ENCODE data around the gene OR2T8.

OR2T8 gene

GRCh38 chr1:247919952-247920351 lies at the start of gene OR2T8:
OR2T8 (plus strand) TSS chr1:247920252; CDS start chr1:247921018, 766 bp downstream.
- no peak for DNase-seq

- DNase-seq: no peak
Measured at GRCh38 chr1:247883346-247883745, 36.7 kb upstream of the OR2T8 start.

GRCh38 chr1:247884797-247885413 lies 35.1 kb upstream of the OR2T8 start:
- DNase-seq: no peak

GRCh38 chr1:247895163-247895637 lies 24.9 kb upstream of the OR2T8 start, which contains the start of gene OR2W3:
OR2W3 (plus strand) TSS chr1:247895587; CDS start chr1:247895587, 0 bp downstream.
- DNase-seq: no peak

GRCh38 chr1:247895976-247896375 lies 24.1 kb upstream of the OR2T8 start:
- no peak for DNase-seq

- DNase-seq: no peak
Measured at GRCh38 chr1:247904122-247904521, 15.9 kb upstream of the OR2T8 start.

- DNase-seq: no peak
Measured at GRCh38 chr1:247905181-247905580, 14.9 kb upstream of the OR2T8 start.

GRCh38 chr1:247905910-247906503 lies 14.0 kb upstream of the OR2T8 start:
- no peak for DNase-seq

GRCh38 chr1:247906504-247907047 lies 13.5 kb upstream of the OR2T8 start:
- no peak for DNase-seq

GRCh38 chr1:247908766-247909165 lies 11.3 kb upstream of the OR2T8 start:
- no peak for DNase-seq

- DNase-seq: no peak
Measured at GRCh38 chr1:247913786-247914185, 6.3 kb upstream of the OR2T8 start.

GRCh38 chr1:247914941-247915662 lies 5.0 kb upstream of the OR2T8 start:
- DNase-seq: no peak

GRCh38 chr1:247923941-247924340 lies 3.9 kb downstream of the OR2T8 start:
- no peak for DNase-seq

GRCh38 chr1:247924868-247925267 lies 4.8 kb downstream of the OR2T8 start, which contains the start of gene OR2AJ1:
OR2AJ1 (plus strand) TSS chr1:247924889; CDS start chr1:247933769, 8,880 bp downstream.
- DNase-seq: no peak

- no peak for DNase-seq
Measured at GRCh38 chr1:247933989-247934388, 13.9 kb downstream of the OR2T8 start.

- no peak for DNase-seq
Measured at GRCh38 chr1:247935781-247936180, 15.7 kb downstream of the OR2T8 start.

- DNase-seq: no peak
Measured at GRCh38 chr1:247936415-247936814, 16.4 kb downstream of the OR2T8 start.

GRCh38 chr1:247936965-247937734 lies 17.1 kb downstream of the OR2T8 start:
- peak; percentile 97 for DNase-seq

GRCh38 chr1:247942624-247943023 lies 22.6 kb downstream of the OR2T8 start:
- DNase-seq: no peak

GRCh38 chr1:247948558-247948957 lies 28.5 kb downstream of the OR2T8 start, which contains the start of gene OR2L8:
OR2L8 (plus strand) TSS chr1:247948858; CDS start chr1:247948858, 0 bp downstream.
- no peak for DNase-seq

- DNase-seq: no peak
Measured at GRCh38 chr1:247953408-247953807, 33.4 kb downstream of the OR2T8 start.

GRCh38 chr1:247961791-247962190 lies 41.7 kb downstream of the OR2T8 start:
- DNase-seq: no peak
